ENCODE data around the gene NLRC5. TPM values are rescaled to one million over a fixed set of nuclear protein-coding genes. Genes with fewer than 3 reads are reported as not detected.
"Not testable (repeated sequence)": the region's sequence is repeated elsewhere in the genome, so short reads cannot be mapped to it uniquely, and the experiment has no call there.

Gene NLRC5
- total RNA-seq, 1 donor from 2014 or later: 2.0 TPM

GRCh38 chr16:56982695-56983094 is 6.7 kb upstream of the NLRC5 start:
- DNase-seq: no peak

GRCh38 chr16:56983211-56983751 is 6.1 kb upstream of the NLRC5 start:
- DNase-seq: no peak

- DNase-seq: no peak
Observed at GRCh38 chr16:56984639-56985038, 4.7 kb upstream of the NLRC5 start.

- no peak for DNase-seq
Observed at GRCh38 chr16:56985288-56985961, 3.9 kb upstream of the NLRC5 start.

DNA sequence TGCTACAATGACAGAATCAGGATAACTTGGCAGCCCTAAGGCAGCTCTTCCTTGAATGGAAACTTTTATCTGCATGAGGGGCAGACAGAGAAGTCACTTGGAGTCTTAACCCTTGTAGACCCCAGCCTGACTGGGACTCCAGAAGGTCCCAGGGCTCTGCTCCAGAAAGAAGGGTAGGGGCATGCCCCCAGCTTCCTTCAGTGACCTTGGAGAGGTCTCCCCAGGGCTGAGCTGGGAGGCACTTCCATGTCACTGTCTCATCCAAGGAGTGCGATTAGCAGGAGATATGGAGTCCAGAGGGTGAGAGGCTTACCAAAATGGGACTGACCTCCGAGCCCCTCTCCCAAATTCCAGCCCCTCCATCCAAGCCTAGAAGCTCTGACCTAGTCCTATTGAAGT is 3.4 kb upstream of the NLRC5 start:
- DNase-seq: no peak

GRCh38 chr16:56986361-56986760 is 3.0 kb upstream of the NLRC5 start:
- DNase-seq: no peak

DNA sequence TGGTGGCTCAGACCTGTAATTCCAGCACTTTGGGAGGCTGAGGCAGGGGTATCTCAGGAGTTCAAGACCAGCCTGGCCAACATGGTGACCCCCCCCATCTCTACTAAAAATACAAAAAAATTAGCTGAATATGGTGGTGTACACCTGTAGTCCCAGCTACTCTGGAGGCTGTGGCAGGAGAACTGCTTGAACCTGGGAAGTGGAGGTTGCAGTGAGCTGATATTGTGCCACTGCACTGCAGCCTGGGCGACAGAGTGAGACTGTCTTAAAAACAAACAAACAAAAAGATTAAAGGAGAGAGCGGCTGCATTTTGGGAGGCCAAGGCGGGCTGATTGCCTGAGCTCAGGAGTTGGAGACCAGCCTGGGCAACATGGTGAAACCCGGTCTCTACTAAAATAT is 2.4 kb upstream of the NLRC5 start:
- DNase-seq: not testable (repeated sequence)

- no peak for DNase-seq
Observed at GRCh38 chr16:56987692-56988091, 1.7 kb upstream of the NLRC5 start.

DNA sequence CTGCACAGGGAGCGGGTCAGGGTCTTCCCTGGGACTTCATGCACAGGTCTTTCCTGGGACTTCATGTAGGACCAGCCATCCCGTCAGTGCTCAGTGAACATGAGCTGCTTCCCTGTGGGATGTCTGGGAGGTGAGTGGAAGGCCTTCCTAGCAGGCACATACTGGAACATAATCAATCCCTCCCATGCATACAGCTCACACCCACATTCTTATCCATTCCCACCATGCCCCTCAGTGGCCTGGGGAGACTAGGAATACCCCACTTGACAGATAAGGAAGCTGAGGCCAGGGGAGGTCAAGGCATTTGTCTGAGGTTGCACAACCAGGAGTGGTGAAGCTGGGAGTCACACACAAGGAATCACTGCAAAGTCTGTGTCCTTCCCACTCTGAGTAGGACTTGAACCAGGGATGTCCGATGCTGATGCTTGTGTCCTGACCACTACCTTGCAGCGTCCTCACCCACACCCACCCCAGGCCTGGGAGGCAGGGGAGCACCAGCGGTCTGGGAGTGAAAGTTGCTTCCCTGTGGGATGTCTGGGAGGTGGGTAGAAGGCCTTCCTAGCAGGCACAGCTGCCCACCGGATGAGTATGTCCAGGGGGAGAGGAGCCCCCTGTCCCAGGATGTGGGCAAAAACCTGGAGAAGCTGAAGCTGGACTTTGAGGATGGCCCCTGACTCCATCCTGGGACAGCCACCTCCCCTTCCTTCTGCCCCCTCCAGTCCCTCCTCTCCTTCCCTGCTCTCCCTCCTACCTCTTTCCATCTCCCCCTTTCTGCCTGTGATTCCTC is 1.0 kb upstream of the NLRC5 start:
- DNase-seq: no peak

DNA sequence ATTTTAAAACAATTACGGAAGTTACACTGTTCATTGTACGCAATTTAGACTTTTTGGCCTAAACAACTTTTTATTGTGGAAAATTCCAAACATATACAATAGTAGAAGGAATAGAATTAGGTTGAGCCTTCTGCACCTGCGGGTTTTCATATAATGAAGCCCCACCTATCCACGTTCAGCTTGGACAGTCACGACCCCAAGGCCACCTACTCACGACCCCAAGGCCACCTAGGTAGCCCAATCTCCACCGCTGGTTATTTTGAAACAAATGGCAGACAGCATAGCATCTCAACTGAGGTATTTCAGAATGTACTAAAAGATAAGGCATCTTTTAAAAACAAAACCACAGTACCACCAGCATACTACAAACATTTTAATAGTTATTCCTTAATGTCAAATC is 631 bp downstream of the NLRC5 start:
- no peak for DNase-seq

- no peak for DNase-seq
Observed at GRCh38 chr16:56990407-56991286, 1.3 kb downstream of the NLRC5 start.

GRCh38 chr16:56992431-56992830 is 3.1 kb downstream of the NLRC5 start:
- DNase-seq: not testable (repeated sequence)

DNA sequence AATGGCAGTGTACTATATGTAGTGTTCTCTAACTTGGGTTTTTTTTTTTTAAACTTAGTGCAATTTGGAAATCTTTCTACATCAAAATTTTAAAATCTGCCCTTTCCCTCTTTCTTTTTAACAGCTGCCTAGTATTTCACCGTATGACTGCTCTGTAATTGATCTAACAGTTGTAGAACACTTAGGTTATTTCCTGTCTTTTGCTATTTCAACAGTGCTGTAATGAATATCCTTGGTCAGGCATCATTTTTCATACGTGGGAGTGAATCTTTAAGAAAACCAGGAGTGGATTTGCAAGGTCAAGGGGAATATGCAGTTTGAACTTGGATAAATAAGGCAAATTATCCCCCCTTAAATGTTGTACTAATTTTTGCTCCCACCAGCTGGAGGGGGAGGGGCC is 3.8 kb downstream of the NLRC5 start:
- DNase-seq: no peak

GRCh38 chr16:56994311-56994710 is 5.0 kb downstream of the NLRC5 start:
- DNase-seq: no peak

GRCh38 chr16:56995136-56995805 is 5.9 kb downstream of the NLRC5 start:
- no peak for DNase-seq

DNA sequence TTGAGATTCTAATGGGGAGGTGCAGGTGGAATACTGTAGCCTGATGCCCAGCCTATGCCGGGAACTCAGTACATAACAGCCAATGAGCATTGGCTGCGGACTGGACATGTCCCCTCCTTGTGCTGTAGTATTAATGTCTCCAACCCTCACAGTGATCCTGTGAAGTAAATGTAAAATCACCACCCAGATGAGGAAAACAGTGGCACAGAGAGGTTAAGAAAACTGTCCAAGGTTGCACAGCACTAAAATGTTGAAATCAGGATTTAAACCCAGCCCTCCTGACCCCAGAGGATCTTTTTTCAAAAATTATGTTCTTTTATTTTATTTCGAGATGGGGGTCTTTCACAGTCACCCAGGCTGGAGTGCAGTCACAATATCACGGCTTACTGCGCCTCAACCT is 7.9 kb downstream of the NLRC5 start:
- DNase-seq: no peak

- no peak for DNase-seq
Observed at GRCh38 chr16:56997931-56998330, 8.6 kb downstream of the NLRC5 start.

GRCh38 chr16:56998352-56998751 is 9.0 kb downstream of the NLRC5 start:
- no peak for DNase-seq

GRCh38 chr16:56998861-56999260 is 9.5 kb downstream of the NLRC5 start:
- DNase-seq: no peak

- DNase-seq: no peak
Observed at GRCh38 chr16:56999409-57000270, 10.3 kb downstream of the NLRC5 start.

Measured in occipital lobe (tissue), 2 donors.